GM19397 (cell line): ENCODE measurements around the gene APOC3.
A peak's percentile ranks its signal among the peaks of the same experiment; 100 is the strongest.
"Not testable (repeated sequence)": the region's sequence is repeated elsewhere in the genome, so short reads cannot be mapped to it uniquely, and the experiment has no call there.

ENCODE experiments used
- ATAC-seq: cut with Tn5 transposase; IDR thresholded peaks from one replicate; pipeline ENCODE4 v1.9.1; 2021; ENCODE audit warnings: mild to moderate bottlenecking, moderate library complexity; ENCODE audit not compliant: unreplicated experiment

The APOC3 gene

GRCh38 chr11:116828632-116829524 is 829 bp upstream of the APOC3 start:
- ATAC-seq, result no peak

- no peak for ATAC-seq
Measured at GRCh38 chr11:116830184-116830912, 641 bp downstream of the APOC3 start.

DNA sequence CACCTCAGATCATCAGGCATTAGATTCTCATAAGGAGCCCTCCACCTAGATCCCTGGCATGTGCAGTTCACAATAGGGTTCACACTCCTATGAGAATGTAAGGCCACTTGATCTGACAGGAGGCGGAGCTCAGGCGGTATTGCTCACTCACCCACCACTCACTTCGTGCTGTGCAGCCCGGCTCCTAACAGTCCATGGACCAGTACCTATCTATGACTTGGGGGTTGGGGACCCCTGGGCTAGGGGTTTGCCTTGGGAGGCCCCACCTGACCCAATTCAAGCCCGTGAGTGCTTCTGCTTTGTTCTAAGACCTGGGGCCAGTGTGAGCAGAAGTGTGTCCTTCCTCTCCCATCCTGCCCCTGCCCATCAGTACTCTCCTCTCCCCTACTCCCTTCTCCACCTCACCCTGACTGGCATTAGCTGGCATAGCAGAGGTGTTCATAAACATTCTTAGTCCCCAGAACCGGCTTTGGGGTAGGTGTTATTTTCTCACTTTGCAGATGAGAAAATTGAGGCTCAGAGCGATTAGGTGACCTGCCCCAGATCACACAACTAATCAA is 2.2 kb downstream of the APOC3 start:
- ATAC-seq, result no peak

DNA sequence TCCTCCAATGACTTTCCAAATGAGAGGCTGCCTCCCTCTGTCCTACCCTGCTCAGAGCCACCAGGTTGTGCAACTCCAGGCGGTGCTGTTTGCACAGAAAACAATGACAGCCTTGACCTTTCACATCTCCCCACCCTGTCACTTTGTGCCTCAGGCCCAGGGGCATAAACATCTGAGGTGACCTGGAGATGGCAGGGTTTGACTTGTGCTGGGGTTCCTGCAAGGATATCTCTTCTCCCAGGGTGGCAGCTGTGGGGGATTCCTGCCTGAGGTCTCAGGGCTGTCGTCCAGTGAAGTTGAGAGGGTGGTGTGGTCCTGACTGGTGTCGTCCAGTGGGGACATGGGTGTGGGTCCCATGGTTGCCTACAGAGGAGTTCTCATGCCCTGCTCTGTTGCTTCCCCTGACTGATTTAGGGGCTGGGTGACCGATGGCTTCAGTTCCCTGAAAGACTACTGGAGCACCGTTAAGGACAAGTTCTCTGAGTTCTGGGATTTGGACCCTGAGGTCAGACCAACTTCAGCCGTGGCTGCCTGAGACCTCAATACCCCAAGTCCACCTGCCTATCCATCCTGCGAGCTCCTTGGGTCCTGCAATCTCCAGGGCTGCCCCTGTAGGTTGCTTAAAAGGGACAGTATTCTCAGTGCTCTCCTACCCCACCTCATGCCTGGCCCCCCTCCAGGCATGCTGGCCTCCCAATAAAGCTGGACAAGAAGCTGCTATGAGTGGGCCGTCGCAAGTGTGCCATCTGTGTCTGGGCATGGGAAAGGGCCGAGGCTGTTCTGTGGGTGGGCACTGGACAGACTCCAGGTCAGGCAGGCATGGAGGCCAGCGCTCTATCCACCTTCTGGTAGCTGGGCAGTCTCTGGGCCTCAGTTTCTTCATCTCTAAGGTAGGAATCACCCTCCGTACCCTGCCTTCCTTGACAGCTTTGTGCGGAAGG is 2.9 kb downstream of the APOC3 start:
- no peak for ATAC-seq

DNA sequence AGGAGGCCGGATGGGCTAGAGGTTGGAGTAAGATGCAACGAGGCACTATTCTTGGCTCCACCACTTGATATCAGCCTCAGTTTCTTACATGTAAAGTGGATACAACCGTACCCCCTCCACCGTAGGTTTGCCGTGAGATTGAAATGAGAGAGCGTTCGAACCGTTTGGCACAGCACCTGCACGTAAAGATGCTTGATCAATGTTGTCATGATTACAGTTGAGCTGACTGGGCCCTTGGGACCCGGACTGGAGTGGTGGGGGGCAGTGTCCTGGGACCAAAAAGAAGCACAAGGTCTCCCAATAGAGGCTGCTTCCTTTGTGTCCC is 3.7 kb downstream of the APOC3 start:
- no peak for ATAC-seq

DNA sequence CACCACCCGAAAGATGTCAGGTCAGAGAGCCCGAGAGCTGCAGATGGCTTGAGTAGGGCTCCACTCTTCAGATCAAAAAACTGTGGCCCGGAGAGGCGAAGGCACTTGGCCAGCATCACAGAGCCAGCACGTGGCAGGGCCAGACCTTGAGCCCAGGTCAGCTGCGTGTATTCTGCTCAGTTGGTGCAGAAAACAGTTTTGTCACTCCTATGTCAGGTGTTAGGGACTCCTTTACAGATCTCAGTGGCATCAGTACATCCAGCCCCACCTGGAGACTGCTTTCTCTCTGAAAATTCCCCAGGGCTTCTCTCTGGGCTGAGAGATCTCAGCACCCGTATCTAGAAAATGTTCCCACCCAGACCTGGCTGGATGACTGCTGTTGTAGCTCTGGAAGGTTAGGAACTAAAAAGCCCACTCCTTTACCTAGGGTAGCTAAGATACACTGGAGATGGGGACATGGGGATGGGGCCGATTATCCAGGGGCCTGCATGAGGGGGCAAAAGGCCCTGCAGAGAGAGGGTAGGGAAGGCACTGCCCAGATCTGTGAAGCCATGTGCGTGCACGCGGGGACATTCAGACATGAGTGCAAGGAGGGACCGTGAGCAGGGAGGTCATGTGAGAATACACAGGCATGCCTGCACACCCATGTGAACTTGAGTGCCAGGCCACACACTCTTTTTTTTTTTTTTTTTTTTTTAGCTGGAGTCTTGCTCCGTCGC is 4.3 kb downstream of the APOC3 start:
- no peak for ATAC-seq

DNA sequence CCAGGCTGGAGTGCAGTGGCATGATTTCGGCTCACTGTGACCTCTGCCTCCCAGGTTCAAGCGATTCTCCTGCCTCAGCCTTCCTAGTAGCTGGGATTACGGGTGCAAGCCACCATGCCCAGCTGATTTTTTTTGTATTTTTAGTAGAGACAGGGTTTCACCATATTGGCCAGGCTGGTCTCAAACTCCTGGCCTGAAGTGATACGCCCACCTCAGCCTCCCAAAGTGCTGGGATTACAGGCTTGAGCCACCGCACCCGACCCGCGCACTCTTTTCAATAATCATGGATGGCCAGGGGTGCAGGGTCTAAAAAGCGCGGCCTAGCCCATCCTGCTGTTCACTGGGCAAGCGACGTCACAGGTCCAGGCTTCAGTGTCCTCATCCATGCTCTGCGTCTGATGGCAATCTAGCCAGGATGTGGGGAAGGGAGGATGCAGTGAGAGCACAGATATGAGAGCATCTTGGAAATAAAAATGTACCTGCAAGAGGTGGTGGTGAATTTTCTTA is 4.9 kb downstream of the APOC3 start:
- not testable (repeated sequence) for ATAC-seq

- ATAC-seq, result no peak
Measured at GRCh38 chr11:116835042-116835772, 5.5 kb downstream of the APOC3 start.

DNA sequence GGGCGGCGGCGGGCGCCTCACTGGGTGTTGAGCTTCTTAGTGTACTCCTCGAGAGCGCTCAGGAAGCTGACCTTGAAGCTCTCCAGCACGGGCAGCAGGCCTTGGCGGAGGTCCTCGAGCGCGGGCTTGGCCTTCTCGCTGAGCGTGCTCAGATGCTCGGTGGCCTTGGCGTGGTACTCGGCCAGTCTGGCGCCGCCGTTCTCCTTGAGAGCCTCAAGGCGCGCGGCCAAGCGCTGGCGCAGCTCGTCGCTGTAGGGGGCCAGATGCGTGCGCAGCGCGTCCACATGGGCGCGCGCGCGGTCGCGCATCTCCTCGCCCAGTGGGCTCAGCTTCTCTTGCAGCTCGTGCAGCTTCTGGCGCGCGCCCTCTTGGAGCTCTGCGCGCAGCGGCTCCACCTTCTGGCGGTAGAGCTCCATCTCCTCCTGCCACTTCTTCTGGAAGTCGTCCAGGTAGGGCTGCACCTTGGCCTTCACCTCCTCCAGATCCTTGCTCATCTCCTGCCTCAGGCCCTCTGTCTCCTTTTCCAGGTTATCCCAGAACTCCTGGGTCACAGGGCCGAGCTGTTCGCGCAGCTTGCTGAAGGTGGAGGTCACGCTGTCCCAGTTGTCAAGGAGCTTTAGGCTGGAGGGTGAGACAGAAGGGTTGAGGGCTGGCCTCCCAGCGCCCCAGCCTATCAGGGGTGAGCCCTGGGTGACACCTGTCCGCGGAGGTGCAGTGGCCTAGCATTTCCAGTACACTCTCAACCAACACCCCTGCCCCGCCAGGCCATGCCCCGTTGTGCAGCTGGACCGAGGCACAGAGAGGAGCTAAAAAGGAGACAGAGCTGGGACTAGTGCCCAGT is 6.3 kb downstream of the APOC3 start:
- ATAC-seq, result peak; percentile 71

DNA sequence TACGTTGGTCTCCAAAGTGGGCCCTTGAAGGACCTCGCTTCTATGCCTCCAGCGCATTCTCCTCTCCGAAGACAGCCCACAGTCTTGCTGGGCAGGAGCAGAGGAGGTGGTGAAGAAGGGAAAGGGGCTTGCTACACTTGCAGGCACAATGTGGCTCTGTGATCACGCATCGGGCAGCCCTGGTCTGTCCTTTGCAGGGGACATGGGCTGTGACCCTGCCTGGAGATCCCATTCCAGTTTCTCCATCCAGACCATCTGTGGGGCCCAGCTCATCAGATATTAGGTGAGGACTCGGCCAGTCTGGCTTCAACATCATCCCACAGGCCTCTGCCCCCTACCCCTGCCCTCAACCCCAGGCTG is 6.9 kb downstream of the APOC3 start:
- ATAC-seq, result no peak

DNA sequence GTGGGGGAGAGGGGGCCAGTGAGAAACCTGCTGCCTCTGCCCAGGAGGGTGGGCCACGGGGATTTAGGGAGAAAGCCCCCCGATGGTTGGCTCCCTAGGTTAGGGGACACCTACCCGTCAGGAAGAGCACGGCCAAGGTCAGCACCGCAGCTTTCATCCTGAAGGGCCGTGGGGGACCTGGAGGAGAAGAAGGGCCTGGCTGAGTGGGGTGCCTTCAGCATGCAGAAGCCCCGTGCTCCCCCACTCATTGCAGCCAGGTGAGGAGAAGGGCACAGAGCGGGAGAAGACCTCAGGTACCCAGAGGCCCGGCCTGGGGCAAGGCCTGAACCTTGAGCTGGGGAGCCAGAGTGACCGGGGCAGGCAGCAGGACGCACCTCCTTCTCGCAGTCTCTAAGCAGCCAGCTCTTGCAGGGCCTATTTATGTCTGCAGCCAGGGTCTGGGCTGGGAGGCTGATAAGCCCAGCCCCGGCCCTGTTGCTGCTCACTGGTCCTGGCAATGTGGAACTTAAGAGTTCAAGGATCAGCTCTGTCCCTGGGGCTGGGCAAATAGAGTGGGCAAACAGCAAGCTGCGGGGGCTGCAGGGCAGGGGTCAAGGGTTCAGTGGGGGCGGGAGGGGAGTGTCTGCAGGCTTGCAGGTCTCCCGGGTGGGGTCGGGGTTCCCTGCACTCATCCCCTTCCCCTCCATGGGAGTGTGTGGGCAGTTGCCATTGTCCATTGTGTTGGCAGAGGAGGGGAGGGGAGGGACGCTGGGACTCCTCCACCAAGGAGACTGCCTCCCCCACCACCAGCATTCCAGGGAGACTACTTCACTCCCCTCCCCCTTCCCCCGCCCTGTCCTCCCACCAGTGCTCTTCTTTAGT is 7.8 kb downstream of the APOC3 start, which contains the start of gene APOA1:
TSS of gene APOA1 (minus strand) at position 392 of the 861 bp plus-strand sequence. CDS start at position 157, 235 bp downstream.
- ATAC-seq, result no peak

- no peak for ATAC-seq
Measured at GRCh38 chr11:116838321-116839084, 8.8 kb downstream of the APOC3 start.

DNA sequence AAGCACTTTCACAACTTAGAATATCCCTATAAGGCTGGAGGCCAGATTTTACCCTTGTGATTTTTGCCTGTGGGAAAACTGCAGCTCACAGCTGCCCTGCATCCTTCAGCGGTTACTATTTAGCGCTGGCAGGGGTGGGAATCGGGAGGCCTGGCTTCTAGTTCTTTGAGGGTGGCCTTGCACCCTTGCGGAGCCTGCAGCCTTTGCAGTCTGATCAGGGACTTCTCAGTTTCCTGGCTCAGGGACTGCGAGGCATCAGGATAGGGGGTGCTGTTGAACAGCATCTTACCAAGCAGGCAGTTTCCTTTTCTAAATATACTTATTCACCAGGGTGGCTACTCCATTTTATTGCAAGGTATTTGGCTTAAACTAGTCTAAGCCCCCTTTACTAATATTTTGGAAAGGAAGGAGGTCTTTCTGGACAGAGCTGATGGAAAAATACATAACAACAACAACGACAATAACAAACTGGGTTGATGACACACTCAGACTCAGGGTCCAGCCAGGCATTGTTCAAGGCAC is 10.6 kb downstream of the APOC3 start:
- ATAC-seq, result no peak

DNA sequence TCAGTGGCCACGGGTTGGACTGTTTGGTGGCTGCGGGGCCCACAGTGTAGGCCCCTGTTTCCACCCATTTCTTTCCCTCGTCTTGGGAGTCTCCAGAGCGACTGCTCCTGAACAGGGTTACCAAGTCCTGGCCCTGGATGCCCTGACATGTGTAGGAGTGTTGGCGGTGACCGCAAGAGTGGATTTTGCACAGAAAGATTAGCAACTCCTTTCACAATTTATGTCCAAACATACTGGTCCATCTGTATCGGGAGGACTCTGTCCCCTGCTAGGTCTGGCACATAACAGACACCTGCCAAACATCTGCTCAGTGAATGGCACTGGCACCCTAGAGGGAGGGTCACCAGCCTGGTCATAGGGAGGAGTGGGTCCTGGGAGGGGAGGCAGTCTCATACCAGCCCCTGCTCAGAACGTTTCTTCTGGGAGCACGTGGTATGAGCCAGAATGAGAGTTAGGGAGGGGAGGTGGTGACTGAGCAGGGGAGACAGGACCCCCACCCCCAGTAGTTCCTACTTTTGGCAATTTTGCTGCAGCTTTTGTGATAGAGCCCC is 11.1 kb downstream of the APOC3 start:
- no peak for ATAC-seq

DNA sequence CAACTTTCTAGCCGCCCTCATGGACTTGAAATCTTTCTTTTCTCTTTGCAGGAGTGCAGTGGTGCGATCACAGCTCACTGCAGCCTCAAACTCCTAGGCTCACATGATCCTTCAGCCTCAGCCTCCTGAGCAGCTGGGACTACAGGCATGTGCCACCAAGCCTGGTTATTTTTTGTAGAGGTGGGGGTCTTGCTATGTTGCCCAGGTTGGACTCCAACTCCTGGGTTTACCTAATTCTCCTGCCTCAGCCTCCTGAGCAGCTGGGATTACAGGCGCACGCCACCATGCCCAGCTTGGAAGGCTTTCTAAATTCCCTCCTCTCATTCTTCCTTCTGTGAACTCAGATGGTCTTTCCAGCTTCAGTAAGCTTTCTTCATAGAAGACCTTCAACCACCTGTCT is 12.4 kb downstream of the APOC3 start:
- ATAC-seq, result no peak

- no peak for ATAC-seq
Measured at GRCh38 chr11:116842909-116843308, 13.2 kb downstream of the APOC3 start.
